Measurements from ENCODE around the gene ZCRB1. TPM values are rescaled to one million over a fixed set of nuclear protein-coding genes. Genes with fewer than 3 reads are reported as not detected.

Gene ZCRB1
- polyA plus RNA-seq, 1 donor = 42.5 TPM

DNA sequence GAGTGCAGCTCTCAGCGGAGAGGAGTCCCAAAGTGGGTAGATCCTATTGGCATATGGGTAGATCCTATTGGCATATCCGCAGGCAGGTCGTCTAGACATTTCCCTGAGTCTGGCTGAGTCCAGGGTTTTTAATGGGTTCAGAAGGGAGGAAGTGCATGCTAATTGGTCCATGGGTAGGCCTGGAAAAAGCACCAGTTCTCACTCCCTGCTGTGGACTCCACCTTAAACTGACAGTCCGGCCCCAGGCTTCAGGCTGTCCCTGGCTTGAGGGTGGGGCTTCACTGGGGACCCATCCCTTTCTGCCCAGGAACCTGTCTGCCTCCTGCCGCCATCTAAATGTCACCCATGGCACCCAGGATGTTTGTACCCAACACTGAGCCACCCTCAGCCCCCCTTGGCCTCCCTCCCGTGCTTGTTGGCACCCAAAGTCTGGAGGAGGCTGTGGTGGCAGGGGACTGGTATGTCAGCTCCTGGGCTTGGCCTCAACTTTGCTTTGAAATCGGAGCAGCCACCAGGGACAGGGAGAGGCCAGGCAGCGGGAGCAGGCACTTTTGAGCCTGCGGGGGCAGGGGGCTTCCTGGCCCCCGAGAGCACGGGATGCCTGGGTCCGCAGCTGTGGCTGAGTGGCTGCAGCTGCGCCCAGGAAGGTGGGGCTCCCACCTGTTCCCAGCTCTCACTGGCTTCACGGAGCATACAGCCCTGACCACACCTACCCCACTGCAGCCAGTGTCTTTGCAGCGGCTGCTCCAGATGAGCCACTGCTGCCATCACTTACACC is 58.3 kb downstream of the ZCRB1 start:
- Histone ChIP-seq H3K4me1 (ENCODE audit: control insufficient read depth, insufficient read depth, low read length) (peaks cover 7% of the 10 kb centered on the region), H3K9me3 (ENCODE audit: control insufficient read depth, low read depth, low read length) (peaks cover 2% of the 10 kb centered on the region), H3K27ac (ENCODE audit: low read length) (no peak overlapping the region), H3K27me3 (ENCODE audit: control insufficient read depth, insufficient read depth, low read length) (no peaks in the 10 kb centered on the region), H3K36me3 (ENCODE audit: control insufficient read depth, insufficient read depth, low read length) (no peaks in the 10 kb centered on the region), H3K4me3 (ENCODE audit: low read length) (no peak overlapping the region)
- no peak for DNase-seq
- WGBS (ENCODE audit: insufficient coverage, low lambda C conversion rate) = no CpG with 5 or more reads among the region's 15 CpGs

DNA sequence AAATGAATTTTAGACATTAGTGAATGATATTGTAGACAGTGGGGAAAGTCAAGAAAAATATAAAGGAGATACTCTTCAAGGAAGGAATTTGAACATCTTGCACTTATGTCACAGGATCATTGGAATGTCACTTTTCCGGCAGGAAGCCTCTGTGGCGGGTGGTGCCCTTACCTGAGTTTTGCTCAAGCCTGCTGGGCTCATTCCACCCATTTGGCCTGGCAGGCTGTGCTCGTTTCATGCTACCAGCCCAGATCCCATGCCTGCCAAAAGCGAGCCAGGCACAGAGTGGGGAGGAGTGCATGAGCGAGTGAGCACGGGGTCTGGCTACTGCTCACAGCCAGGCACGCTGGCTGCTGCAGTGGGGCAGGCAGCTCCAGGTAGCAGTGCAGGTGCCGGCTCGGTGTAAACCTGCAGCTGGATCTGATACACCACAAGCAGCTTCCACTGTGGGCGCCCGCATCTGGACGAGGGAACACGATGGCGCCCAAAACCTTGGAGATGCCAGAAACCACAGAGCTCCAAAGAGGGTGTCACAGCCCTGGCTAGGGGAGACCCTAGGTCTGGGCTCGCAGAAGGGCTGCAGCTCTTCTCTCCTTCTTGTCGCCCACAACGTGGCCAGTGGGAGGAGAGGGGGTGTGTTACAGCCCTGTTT is 59.2 kb downstream of the ZCRB1 start:
- H3K4me1 ChIP-seq (ENCODE audit: control insufficient read depth, insufficient read depth, low read length) = peaks cover 7% of the 10 kb centered on the region
- no peak for DNase-seq
- no peaks in the 10 kb centered on the region for H3K36me3 ChIP-seq (ENCODE audit: control insufficient read depth, insufficient read depth, low read length)
- no peak overlapping the region for H3K4me3 ChIP-seq (ENCODE audit: low read length)
- H3K27me3 ChIP-seq (ENCODE audit: control insufficient read depth, insufficient read depth, low read length) = no peaks in the 10 kb centered on the region
- H3K9me3 ChIP-seq (ENCODE audit: control insufficient read depth, low read depth, low read length) = peaks cover 2% of the 10 kb centered on the region
- H3K27ac ChIP-seq (ENCODE audit: low read length) = no peak overlapping the region
- WGBS (ENCODE audit: insufficient coverage, low lambda C conversion rate) = no CpG with 5 or more reads among the region's 17 CpGs

DNA sequence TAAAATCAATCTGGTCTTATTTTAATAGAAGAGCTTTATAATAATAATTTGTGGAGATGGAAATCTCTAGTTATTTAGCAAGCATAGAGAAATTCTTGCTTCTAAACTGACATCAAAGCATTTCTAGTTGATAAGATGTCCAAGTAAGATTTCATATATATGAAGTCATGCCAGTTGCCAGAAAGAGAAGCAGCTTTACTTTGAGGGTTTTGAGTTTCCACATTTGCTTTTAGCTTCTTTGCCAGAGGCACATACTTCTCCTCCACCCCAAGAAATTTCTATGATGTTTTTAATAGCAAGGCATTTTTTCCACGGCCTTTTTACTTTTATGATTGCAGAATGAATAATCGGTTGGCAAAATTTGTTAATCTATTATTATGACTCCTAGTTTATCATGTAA is 63.6 kb downstream of the ZCRB1 start:
- WGBS (ENCODE audit: insufficient coverage, low lambda C conversion rate) = 71% methylated on average over 1 of the region's 2 CpGs

More for the DNA sequence above, 63.6 kb downstream of the ZCRB1 start:
- no peak for DNase-seq
- Histone ChIP-seq H3K9me3 (ENCODE audit: control insufficient read depth, low read depth, low read length) (no peaks in the 10 kb centered on the region), H3K27ac (ENCODE audit: low read length) (no peak overlapping the region), H3K27me3 (ENCODE audit: control insufficient read depth, insufficient read depth, low read length) (no peaks in the 10 kb centered on the region), H3K4me1 (ENCODE audit: control insufficient read depth, insufficient read depth, low read length) (no peaks in the 10 kb centered on the region), H3K4me3 (ENCODE audit: low read length) (no peak overlapping the region), H3K36me3 (ENCODE audit: control insufficient read depth, insufficient read depth, low read length) (no peaks in the 10 kb centered on the region)

Other genes with a start within 250 kb of the ZCRB1 start
- gene GXYLT1, start 181.2 kb downstream of the ZCRB1 start, polyA plus RNA-seq = 12.5 TPM
- 19.4 TPM for gene YAF2, start 87.8 kb downstream of the ZCRB1 start, polyA plus RNA-seq
- 56.6 TPM for gene PPHLN1, start 73 bp upstream of the ZCRB1 start, polyA plus RNA-seq

Data from large intestine (tissue), 3 donors.